Erythroblast (primary cell): ENCODE measurements around the gene C1orf141.

Source experiments
- DNase-seq, 2 experiments: peaks; one replicate each; lab custom pipeline; 2025; lab: John Stamatoyannopoulos, UW
- GATA1 ChIP-seq: IDR thresholded peaks from 2 replicates; pipeline ENCODE4 v1.6.1; 2011; ENCODE audit warnings: low read depth, mild to moderate bottlenecking, control low read depth, low read length, moderate library complexity
- POLR2A ChIP-seq: IDR thresholded peaks from 2 replicates; pipeline ENCODE4 v1.6.1; 2011; ENCODE audit warnings: mild to moderate bottlenecking, low read length

C1orf141 gene

DNA sequence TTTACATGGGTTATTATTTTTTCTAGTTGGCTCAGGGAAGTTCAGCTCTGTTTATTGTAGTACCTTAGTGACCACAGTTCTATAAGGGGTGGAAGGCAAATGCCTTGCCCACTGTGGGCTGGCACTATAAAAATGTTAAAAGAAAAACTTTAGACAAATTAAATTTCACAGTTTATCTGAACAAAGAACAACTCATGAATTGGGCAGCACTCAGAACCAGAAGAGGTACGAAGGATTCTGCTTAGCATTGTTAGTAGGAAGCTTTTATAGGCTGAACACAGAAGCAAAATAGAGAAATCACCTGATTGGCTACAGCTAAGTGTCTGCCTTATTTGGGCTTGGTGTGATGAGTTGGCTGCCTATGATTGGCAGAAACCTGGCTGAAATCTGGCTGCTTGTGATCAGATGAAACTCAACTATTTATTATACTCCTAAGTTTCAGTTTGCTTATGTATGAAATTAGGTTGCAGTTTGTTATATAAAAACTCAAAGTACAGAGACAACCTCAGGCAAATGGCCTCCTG lies 45.0 kb downstream of the C1orf141 start:
- no peak for TF ChIP-seq GATA1
- no peak for TF ChIP-seq POLR2A
- no peak for DNase-seq

DNA sequence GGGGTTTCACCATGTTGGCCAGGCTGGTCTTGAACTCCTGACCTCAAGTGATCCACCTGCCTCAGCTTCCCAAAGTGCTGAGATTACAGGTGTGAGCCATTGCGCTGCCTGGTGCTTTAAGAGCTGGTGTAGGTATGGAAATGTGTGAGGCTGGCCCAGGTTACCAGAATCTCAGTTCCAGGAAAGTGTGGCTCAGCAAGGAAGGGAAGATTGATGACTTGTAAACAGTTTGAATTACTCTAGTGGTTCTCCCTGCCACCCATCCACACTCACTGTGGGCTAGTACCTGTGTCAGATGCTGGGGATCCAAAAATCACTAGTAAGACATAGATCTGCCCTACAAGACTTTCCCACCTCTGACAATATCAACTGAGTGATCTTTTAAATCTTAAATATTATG lies 46.3 kb downstream of the C1orf141 start:
- TF ChIP-seq POLR2A (no peak), GATA1 (no peak)
- DNase-seq = no peak

DNA sequence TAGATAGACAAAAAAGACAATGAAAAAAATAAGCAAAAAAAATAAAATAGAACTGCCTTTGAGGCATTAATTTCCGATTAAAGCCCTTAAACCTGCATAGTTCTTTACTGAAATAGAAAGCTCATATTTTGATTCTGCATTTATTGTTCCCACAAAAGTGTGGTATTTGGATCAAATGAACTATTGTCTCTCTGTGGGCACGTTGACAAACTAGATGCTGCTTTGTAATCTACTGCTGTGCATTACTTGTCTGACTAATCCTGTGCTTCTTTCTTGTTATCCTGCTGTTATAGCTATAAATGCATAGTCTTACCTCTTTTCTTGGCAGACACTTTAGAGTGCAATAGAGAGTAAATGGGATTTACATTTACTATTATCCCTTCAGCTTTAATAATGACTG lies 49.4 kb downstream of the C1orf141 start:
- TF ChIP-seq POLR2A (no peak), GATA1 (no peak)
- no peak for DNase-seq

GRCh38 chr1:67084765-67085318 lies 49.9 kb downstream of the C1orf141 start:
- no peak for DNase-seq
- TF ChIP-seq POLR2A (no peak), GATA1 (no peak)

GRCh38 chr1:67078291-67078690 lies 56.5 kb downstream of the C1orf141 start:
- DNase-seq = no peak
- TF ChIP-seq POLR2A = no peak
- no peak for TF ChIP-seq GATA1

DNA sequence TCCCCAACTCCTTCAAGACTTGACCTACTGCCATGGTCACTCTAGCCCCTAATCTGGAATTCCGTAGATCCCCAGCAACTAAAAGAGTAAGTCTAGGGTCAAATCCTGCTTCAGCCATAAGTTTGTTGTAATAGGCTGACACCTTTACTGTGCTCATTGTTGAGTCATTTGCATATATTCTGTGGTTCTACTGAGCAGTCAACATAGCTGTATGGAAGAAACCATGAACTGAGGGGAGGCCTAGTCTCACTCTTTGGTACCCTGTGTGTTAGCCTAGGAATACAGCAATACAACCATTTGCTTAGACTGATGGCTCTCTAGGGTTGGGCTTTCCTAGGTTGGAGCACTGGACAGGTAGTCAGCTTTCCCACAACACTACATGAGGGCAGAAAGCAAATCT lies 57.2 kb downstream of the C1orf141 start:
- TF ChIP-seq POLR2A (no peak), GATA1 (no peak)
- DNase-seq = no peak

DNA sequence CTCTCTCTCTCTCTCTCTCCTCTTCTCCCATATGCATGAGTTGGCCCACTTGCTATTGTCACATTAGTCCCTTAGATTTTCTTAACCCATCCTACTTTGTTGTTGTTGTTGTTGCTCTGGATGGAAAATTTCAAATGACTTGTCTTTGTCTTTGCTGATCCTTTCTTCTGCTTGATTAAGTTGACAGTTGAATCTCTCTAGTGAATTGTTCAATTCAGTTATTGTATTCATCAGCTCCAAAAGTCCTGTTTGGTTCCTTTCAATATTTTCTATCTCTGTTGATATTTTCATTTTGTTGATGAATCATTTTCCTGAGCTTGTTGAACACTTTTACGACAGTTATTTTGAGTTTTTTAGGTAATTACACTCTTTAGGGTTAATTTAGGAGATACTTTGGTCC lies 62.0 kb downstream of the C1orf141 start:
- TF ChIP-seq POLR2A (no peak), GATA1 (no peak)
- DNase-seq = no peak

DNA sequence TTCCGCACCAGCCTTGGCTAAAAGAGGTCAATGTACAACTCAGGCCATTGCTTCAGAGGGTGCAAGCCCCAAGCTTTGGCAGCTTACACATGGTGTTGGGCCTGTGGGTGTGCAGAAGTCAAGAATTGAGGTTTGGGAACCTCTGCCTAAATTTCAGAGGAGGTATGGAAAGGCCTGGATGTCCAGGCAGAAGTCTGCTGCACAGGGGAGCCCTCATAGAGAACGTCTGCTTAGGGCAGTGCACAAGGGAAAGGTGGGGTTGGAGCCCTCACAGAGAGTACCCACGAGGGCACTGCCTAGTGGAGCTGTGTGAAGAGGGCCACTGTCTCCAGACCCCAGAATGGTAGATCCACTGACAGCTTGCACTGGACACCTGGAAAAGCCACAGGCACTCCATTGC lies 67.1 kb downstream of the C1orf141 start:
- peak in 1 of 2 experiments; percentile 17 for DNase-seq

- TF ChIP-seq POLR2A = no peak
- TF ChIP-seq GATA1 = no peak
- peak; percentile 21 to 40 for DNase-seq
Observed at GRCh38 chr1:67062412-67062811, 72.4 kb downstream of the C1orf141 start.

DNA sequence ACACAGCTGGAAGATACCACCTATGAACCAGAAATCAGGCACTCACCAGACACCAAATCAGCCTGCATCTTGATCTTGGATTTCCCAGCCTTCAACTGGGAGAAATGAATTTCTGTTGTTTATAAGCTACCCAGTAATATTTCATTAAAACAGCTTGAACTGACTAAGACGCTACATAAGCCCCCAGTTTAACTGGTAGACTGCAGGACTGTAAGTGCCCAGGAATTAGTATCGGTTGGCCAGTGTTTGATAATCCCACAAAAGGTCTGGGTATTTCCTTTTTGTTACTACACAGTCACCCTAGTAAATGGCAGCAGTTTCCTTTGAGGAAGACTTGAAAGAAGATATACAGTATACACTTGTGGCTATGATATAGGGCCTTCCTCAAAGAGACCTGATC lies 73.5 kb downstream of the C1orf141 start:
- TF ChIP-seq POLR2A (no peak), GATA1 (no peak)
- DNase-seq = no peak

- no peak for DNase-seq
- no peak for TF ChIP-seq GATA1
- TF ChIP-seq POLR2A = no peak
Observed at GRCh38 chr1:67060811-67061218, 74.0 kb downstream of the C1orf141 start.

DNA sequence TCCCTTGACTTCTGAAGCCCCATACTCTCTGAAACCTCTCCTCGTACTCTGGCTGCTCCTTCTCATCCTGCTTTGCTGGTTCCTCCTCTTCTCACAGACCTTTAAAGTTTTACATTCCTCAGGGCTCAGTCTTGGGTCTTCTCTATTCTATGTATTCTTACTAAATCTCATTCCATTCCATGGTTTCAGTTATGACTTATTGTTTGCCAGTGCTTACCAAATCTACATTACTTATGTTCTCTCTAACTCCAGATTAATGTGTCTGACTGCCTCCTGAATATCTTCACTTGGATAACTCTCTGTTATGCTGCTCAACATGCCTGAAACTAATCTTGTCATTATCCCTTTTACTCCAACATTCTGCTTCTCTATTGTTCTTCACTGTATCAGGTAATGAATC lies 75.4 kb downstream of the C1orf141 start:
- DNase-seq = no peak
- TF ChIP-seq POLR2A = no peak
- TF ChIP-seq GATA1 = no peak

DNA sequence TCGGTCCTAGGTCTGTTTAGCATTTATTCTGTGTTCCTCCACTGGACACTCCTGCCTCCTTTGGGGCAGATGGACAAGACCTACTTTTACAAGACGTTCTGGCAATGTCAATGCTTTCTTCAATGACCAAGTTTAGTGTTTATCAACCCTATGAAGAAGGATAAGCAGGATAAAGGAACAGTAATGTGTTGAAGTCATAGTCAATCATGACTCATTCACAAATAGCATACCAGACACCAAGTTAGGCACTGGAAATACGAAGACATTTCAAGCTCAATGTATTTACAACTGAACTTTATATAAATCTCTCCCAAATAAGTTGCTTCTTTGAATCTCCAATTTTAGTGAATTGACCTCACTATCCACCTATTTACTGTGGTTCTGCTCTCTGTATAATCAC lies 76.0 kb downstream of the C1orf141 start:
- TF ChIP-seq GATA1 (no peak), POLR2A (no peak)

DNA sequence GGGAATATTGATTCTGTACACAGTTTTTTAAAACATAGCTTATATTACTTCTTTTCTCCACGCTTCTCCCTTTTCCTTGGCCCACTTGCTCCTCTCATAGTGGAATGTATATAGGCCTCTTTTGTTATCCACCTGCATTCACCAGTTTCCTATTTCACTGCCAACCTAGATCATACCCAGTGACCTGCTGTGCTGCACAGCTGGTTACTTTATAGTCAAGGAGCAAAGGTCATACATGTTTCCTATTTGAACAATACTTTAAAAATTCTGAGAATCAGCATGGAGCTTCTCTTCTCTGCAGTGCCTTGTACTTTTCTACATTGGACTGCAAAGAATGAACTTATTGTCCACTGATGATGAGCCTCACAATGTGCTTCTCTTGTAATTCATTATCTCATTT lies 76.5 kb downstream of the C1orf141 start:
- DNase-seq = no peak
- TF ChIP-seq POLR2A (no peak), GATA1 (no peak)

More for the DNA sequence above, 76.0 kb downstream of the C1orf141 start:
- no peak for DNase-seq
